Measurements from ENCODE around the gene ANTXR2. TPM values are rescaled to one million over a fixed set of nuclear protein-coding genes. Genes with fewer than 3 reads are reported as not detected.

The ANTXR2 gene
- total and polyA plus RNA-seq, 11 donors, result 7.0 to 76.7 (median 46.6) TPM

DNA sequence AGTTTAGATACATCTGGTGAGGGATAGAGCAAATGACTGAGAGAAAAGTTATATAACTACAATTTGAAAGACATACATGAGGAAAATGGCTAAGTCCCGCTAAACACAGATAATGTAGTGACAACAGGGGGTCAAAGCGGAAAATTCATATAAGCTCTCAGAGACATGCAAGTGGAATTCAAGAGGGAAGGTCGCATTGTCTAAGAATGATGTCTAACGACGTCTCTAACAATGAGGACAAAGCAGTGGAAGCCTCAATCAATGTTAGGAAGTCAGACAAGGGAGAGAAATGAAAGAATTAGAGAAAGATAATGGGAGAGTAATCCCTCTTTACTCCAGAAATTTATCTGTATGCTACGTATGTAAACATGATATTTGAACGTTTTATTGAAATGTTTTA lies 113.4 kb downstream of the ANTXR2 start:
- no peak for TF ChIP-seq POLR2A (IDR thresholded peaks at IDR 0.05)
- TF ChIP-seq, protein P1, sequence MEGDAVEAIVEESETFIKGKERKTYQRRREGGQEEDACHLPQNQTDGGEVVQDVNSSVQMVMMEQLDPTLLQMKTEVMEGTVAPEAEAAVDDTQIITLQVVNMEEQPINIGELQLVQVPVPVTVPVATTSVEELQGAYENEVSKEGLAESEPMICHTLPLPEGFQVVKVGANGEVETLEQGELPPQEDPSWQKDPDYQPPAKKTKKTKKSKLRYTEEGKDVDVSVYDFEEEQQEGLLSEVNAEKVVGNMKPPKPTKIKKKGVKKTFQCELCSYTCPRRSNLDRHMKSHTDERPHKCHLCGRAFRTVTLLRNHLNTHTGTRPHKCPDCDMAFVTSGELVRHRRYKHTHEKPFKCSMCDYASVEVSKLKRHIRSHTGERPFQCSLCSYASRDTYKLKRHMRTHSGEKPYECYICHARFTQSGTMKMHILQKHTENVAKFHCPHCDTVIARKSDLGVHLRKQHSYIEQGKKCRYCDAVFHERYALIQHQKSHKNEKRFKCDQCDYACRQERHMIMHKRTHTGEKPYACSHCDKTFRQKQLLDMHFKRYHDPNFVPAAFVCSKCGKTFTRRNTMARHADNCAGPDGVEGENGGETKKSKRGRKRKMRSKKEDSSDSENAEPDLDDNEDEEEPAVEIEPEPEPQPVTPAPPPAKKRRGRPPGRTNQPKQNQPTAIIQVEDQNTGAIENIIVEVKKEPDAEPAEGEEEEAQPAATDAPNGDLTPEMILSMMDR (IDR thresholded peaks at IDR 0.05), result no peak
- Histone ChIP-seq H3K36me3 (peaks cover 0 to 18% (median 10%) of the 10 kb centered on the region in 9 donors), H3K4me1 (peaks cover 0 to 9% (median 0%) of the 10 kb centered on the region in 12 donors), H3K27me3 (no peaks in the 10 kb centered on the region), H3K9me3 (peaks cover 0 to 5% (median 0%) of the 10 kb centered on the region in 12 donors), H3K4me3 (no peak overlapping the region), H3K27ac (no peak overlapping the region)
- DNase-seq (no peak), ATAC-seq (no peak)
- intact Hi-C loops (cut with DNase I), result loop anchor here in 1 of 10 donors (10.0 kb wide), 1 partner anchor 55 kb away; no protein-coding TSS in a partner anchor
- WGBS, 4 donors, result 91 to 93% (median 93%) methylated on average over 7 of the region's 7 CpGs

DNA sequence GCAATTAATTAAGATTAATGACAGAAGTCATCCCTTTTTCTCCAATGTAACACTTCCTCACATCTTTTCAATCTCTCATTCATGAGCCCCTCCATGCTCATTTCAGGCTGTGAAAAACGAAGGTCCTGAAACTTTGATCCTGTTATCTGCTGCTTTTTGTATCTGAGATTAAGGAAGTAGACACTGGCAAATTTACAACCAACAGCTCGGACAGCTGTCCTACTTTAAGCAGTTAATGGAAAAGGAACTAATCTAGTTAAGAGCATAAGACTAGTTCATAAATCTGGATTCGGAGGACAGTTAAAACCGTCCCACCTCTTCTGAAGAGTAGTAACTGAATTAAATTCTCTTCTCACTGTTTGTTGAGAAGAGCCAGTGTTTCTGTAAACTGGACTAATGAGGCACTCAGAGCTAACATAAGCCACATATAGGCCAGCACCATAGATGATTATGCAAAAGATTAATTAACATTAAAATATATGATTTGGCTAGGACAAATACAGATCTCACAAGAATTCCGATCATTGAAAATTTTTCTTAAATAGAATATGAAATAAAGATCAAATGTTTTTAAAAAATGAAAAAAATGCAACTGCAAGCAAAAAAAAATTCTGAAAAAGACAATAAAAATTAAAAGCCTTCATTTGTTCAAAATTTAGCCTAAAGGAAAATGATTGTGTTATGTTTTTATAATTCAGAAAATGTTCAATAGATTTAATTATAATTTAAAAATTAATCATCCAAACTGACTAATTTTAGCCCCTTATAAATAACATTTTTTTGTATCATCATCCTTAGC lies 114.4 kb downstream of the ANTXR2 start:
- H3K27me3 ChIP-seq, result no peaks in the 10 kb centered on the region
- ATAC-seq (no peak), DNase-seq (no peak)
- H3K36me3 ChIP-seq, result peaks cover 0 to 8% (median under 1%) of the 10 kb centered on the region in 9 donors
- H3K9me3 ChIP-seq, result no peaks in the 10 kb centered on the region
- TF ChIP-seq, protein P1 (IDR thresholded peaks at IDR 0.05), result no peak
- no peak for TF ChIP-seq POLR2A (IDR thresholded peaks at IDR 0.05)
- no peak overlapping the region for H3K27ac ChIP-seq
- WGBS, 4 donors, result 62 to 75% (median 70%) methylated on average over 5 of the region's 5 CpGs
- intact Hi-C loops (cut with DNase I), result loop anchor here in 1 of 10 donors (10.0 kb wide), 1 partner anchor 56 kb away; no protein-coding TSS in a partner anchor
- H3K4me3 ChIP-seq, result no peak overlapping the region
- H3K4me1 ChIP-seq, result peaks cover 0 to 9% (median 0%) of the 10 kb centered on the region in 12 donors

DNA sequence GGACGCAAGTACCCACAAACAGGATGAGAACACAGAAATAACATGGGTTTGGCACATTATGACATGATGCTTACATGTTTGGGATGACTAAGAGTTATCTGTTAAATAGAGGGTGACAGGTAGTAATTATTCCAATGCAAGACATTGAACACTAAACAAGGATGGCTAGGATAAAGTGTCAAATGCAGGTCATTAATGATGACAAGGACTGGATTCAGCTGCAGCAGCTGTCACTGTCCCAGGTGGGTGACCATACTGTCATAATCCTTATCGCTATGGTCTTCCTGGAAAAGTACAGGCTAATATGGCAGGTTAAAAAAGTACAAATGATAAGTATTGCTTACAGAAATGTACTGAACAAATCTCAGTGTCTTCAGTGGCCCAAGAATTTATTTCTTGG lies 123.9 kb downstream of the ANTXR2 start:
- 95 to 98% (median 96%) methylated on average over 2 of the region's 2 CpGs for WGBS, 4 donors
- Histone ChIP-seq H3K27ac (no peak overlapping the region), H3K36me3 (no peaks in the 10 kb centered on the region), H3K27me3 (no peaks in the 10 kb centered on the region), H3K4me1 (peaks cover 0 to 3% (median 0%) of the 10 kb centered on the region in 12 donors), H3K4me3 (no peak overlapping the region), H3K9me3 (no peaks in the 10 kb centered on the region)
- DNase-seq (no peak), ATAC-seq (no peak)
- TF ChIP-seq, protein P1 (IDR thresholded peaks at IDR 0.05), result no peak
- TF ChIP-seq POLR2A (IDR thresholded peaks at IDR 0.05), result no peak
- intact Hi-C loops (cut with DNase I), result no loop called here

DNA sequence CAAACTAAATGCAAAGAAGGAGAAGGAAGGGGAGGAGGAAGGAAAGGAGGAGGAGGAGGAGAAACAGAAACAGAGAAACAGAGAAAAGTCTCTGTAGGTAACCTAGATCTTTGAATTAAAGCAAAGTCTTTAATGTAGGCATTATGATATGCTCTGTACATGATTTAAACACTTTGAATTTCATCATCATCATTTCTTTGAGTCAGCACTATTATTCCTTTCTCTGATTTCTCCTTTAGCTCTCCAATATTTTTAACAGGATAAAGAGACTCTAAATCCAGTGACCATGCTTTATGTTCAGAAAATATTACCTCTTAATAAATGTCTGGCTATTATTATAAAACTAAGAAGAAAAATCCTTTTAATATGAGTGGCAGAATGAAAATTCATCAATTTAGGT lies 124.3 kb downstream of the ANTXR2 start:
- DNase-seq, result no peak
- H3K4me1 ChIP-seq, result peaks cover 0 to 3% (median 0%) of the 10 kb centered on the region in 12 donors
- no peaks in the 10 kb centered on the region for H3K27me3 ChIP-seq
- no peak overlapping the region for H3K27ac ChIP-seq
- H3K4me3 ChIP-seq, result no peak overlapping the region
- H3K36me3 ChIP-seq, result no peaks in the 10 kb centered on the region
- no peaks in the 10 kb centered on the region for H3K9me3 ChIP-seq
- intact Hi-C loops (cut with DNase I), result no loop called here
- no peak for ATAC-seq
- no peak for TF ChIP-seq POLR2A (IDR thresholded peaks at IDR 0.05)
- TF ChIP-seq, protein P1 (IDR thresholded peaks at IDR 0.05), result no peak

Measured in heart left ventricle (tissue), 16 donors.